Breast epithelium (tissue), 3 donors: ENCODE data around the gene BTBD1.

Experiments used
- POLR2A ChIP-seq: fragments of 450-650 bp; IDR thresholded peaks from one replicate; pipeline ENCODE4 v1.6.1; 2016; ENCODE audit warnings: antibody characterized with exemption, mild to moderate bottlenecking, moderate library complexity
- TF ChIP-seq, protein P1 (sequence below), 3 donors: fragments of 450-650 bp; IDR thresholded peaks; one replicate each; pipeline ENCODE4 v1.5.1; 2016 to 2017; ENCODE audit warnings: antibody characterized with exemption in 3 of 3, mild to moderate bottlenecking in 3 of 3, moderate library complexity in 3 of 3

DNA sequence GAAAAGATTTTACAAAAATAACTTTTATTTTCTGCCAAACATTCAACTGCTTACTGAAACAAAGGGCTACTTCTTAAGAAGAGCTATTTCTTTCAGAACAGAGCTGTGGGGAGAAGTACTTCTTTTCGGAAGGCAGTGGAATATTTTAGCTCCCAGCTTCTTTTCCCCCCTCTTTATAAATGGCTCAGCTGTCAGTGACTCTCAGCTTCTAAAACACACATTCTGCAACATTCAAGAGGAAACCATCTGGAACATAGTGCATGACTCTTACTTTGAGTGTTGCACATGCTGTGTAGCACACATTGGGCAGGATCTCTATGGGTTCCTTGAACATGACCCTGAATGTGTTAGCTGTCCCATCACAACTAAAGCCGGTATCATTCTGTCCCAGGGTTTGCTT, 48.6 kb downstream of the BTBD1 start:
- TF ChIP-seq, protein P1, sequence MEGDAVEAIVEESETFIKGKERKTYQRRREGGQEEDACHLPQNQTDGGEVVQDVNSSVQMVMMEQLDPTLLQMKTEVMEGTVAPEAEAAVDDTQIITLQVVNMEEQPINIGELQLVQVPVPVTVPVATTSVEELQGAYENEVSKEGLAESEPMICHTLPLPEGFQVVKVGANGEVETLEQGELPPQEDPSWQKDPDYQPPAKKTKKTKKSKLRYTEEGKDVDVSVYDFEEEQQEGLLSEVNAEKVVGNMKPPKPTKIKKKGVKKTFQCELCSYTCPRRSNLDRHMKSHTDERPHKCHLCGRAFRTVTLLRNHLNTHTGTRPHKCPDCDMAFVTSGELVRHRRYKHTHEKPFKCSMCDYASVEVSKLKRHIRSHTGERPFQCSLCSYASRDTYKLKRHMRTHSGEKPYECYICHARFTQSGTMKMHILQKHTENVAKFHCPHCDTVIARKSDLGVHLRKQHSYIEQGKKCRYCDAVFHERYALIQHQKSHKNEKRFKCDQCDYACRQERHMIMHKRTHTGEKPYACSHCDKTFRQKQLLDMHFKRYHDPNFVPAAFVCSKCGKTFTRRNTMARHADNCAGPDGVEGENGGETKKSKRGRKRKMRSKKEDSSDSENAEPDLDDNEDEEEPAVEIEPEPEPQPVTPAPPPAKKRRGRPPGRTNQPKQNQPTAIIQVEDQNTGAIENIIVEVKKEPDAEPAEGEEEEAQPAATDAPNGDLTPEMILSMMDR (IDR thresholded peaks at IDR 0.05), result no peak
- no peak for TF ChIP-seq POLR2A
